ENCODE measurements around the gene CCDC120.

- TF ChIP-seq CTCF (IDR thresholded peaks at IDR 0.05; ENCODE audit: poor library complexity, severe bottlenecking) (no peak), POLR2AphosphoS5 (IDR thresholded peaks at IDR 0.05) (no peak), EZH2 (IDR thresholded peaks at IDR 0.05; ENCODE audit: borderline replicate concordance, insufficient read depth, low read length, poor library complexity, severe bottlenecking) (no peak), EP300 (conservative IDR thresholded peaks at IDR 0.05; ENCODE audit: poor library complexity, severe bottlenecking) (no peak), TAF1 (IDR thresholded peaks at IDR 0.05; ENCODE audit: low read depth) (no peak), REST (IDR thresholded peaks at IDR 0.05; ENCODE audit: borderline replicate concordance) (no peak), SMC3 (conservative IDR thresholded peaks at IDR 0.05; ENCODE audit: poor library complexity) (no peak), RAD21 (conservative IDR thresholded peaks at IDR 0.05) (no peak), MXI1 (conservative IDR thresholded peaks at IDR 0.05; ENCODE audit: poor library complexity, severe bottlenecking) (no peak)
Observed at GRCh38 chrX:49070988-49071387, 12.2 kb downstream of the CCDC120 start.

Data from neural cell (in vitro differentiated cells).